ENCODE data around the gene KIF4B. TPM values are rescaled to one million over a fixed set of nuclear protein-coding genes. Genes with fewer than 3 reads are reported as not detected.

KIF4B gene
- total RNA-seq, 1 donor from 2014 or later = 0.17 TPM

- Histone ChIP-seq H3K27me3 (no peaks in the 10 kb centered on the region), H3K36me3 (no peaks in the 10 kb centered on the region)
- intact Hi-C loops (cut with DNase I) = no loop called here
These were observed 39.0 kb downstream of the KIF4B start for GRCh38 chr5:155052532-155052931.

GRCh38 chr5:155053501-155053900 is 39.9 kb downstream of the KIF4B start:
- H3K4me1 ChIP-seq = no peaks in the 10 kb centered on the region
- H3K27ac ChIP-seq = no peak overlapping the region
- intact Hi-C loops (cut with DNase I) = no loop called here
- no peak overlapping the region for H3K4me3 ChIP-seq
- no peaks in the 10 kb centered on the region for H3K9me3 ChIP-seq
- TF ChIP-seq CTCF (IDR thresholded peaks at IDR 0.05) = no peak
- DNase-seq = no peak
- no peaks in the 10 kb centered on the region for H3K27me3 ChIP-seq
- ATAC-seq = no peak
- no peaks in the 10 kb centered on the region for H3K36me3 ChIP-seq

More at GRCh38 chr5:155052532-155052931, 39.0 kb downstream of the KIF4B start:
- DNase-seq = no peak
- no peak overlapping the region for H3K4me3 ChIP-seq
- ATAC-seq = no peak
- H3K9me3 ChIP-seq = no peaks in the 10 kb centered on the region
- H3K4me1 ChIP-seq = no peaks in the 10 kb centered on the region
- no peak for TF ChIP-seq CTCF (IDR thresholded peaks at IDR 0.05)
- H3K27ac ChIP-seq = no peak overlapping the region

GRCh38 chr5:155056644-155057269 is 43.2 kb downstream of the KIF4B start:
- Histone ChIP-seq H3K4me1 (no peaks in the 10 kb centered on the region), H3K27me3 (no peaks in the 10 kb centered on the region), H3K4me3 (no peak overlapping the region), H3K36me3 (no peaks in the 10 kb centered on the region), H3K9me3 (no peaks in the 10 kb centered on the region), H3K27ac (no peak overlapping the region)
- intact Hi-C loops (cut with DNase I) = no loop called here
- ATAC-seq = no peak
- no peak for DNase-seq
- TF ChIP-seq CTCF (IDR thresholded peaks at IDR 0.05) = no peak

GRCh38 chr5:155057626-155058025 is 44.1 kb downstream of the KIF4B start:
- Histone ChIP-seq H3K27ac (no peak overlapping the region), H3K36me3 (no peaks in the 10 kb centered on the region), H3K4me3 (no peak overlapping the region), H3K9me3 (no peaks in the 10 kb centered on the region), H3K4me1 (no peaks in the 10 kb centered on the region), H3K27me3 (no peaks in the 10 kb centered on the region)
- intact Hi-C loops (cut with DNase I) = no loop called here
- ATAC-seq = no peak
- TF ChIP-seq CTCF (IDR thresholded peaks at IDR 0.05) = no peak
- DNase-seq = no peak

- Histone ChIP-seq H3K4me1 (no peaks in the 10 kb centered on the region), H3K36me3 (no peaks in the 10 kb centered on the region), H3K4me3 (no peak overlapping the region), H3K9me3 (no peaks in the 10 kb centered on the region), H3K27me3 (no peaks in the 10 kb centered on the region), H3K27ac (no peak overlapping the region)
- intact Hi-C loops (cut with DNase I) = no loop called here
- ATAC-seq = no peak
- no peak for DNase-seq
- TF ChIP-seq CTCF (IDR thresholded peaks at IDR 0.05) = no peak
These were observed 51.0 kb downstream of the KIF4B start for GRCh38 chr5:155064580-155064979.
